ENCODE data around the gene HOXD3.

Gene HOXD3

GRCh38 chr2:176156807-176157498 is at the start of gene HOXD3:
Gene HOXD3 (plus strand): TSS chr2:176157307. CDS start chr2:176169115, 11,808 bp downstream.
- no peak for DNase-seq (ENCODE audit: low spot score)
- no peaks in the 10 kb centered on the region for H3K9me3 Mint-ChIP-seq
- H3K27me3 Mint-ChIP-seq (ENCODE audit: low read depth) = peaks cover 83% of the 10 kb centered on the region
- H3K36me3 Mint-ChIP-seq (ENCODE audit: low read depth) = peaks cover 2% of the 10 kb centered on the region
- peak within 1 kb of the TSS; percentile 76 for H3K27ac Mint-ChIP-seq
- H3K4me3 Mint-ChIP-seq = no peak within 1 kb of the TSS
- H3K4me1 Mint-ChIP-seq (ENCODE audit: low read depth) = no peaks in the 10 kb centered on the region

GRCh38 chr2:176107731-176108181 is 49.4 kb upstream of the HOXD3 start:
- H3K27me3 Mint-ChIP-seq (ENCODE audit: low read depth) = peaks cover 83% of the 10 kb centered on the region
- H3K27ac Mint-ChIP-seq = no peak overlapping the region
- no peak overlapping the region for H3K4me3 Mint-ChIP-seq

GRCh38 chr2:176109192-176109901 is 47.8 kb upstream of the HOXD3 start:
- Mint-ChIP-seq H3K27ac (peak overlapping the region; percentile 65), H3K36me3 (ENCODE audit: low read depth) (peaks cover 3% of the 10 kb centered on the region), H3K4me3 (no peak overlapping the region), H3K27me3 (ENCODE audit: low read depth) (peaks cover 83% of the 10 kb centered on the region), H3K4me1 (ENCODE audit: low read depth) (peaks cover 5% of the 10 kb centered on the region), H3K9me3 (peaks cover 4% of the 10 kb centered on the region)
- DNase-seq (ENCODE audit: low spot score) = no peak

More at GRCh38 chr2:176107731-176108181, 49.4 kb upstream of the HOXD3 start:
- Mint-ChIP-seq H3K9me3 (peaks cover 4% of the 10 kb centered on the region), H3K4me1 (ENCODE audit: low read depth) (peaks cover 5% of the 10 kb centered on the region), H3K36me3 (ENCODE audit: low read depth) (peaks cover 3% of the 10 kb centered on the region)
- DNase-seq (ENCODE audit: low spot score) = no peak

- peaks cover 4% of the 10 kb centered on the region for H3K9me3 Mint-ChIP-seq
- H3K4me3 Mint-ChIP-seq = no peak overlapping the region
Observed at GRCh38 chr2:176109946-176110345, 47.2 kb upstream of the HOXD3 start.

GRCh38 chr2:176110415-176111308 is 46.4 kb upstream of the HOXD3 start:
- DNase-seq (ENCODE audit: low spot score) = no peak
- Mint-ChIP-seq H3K4me1 (ENCODE audit: low read depth) (peaks cover 5% of the 10 kb centered on the region), H3K36me3 (ENCODE audit: low read depth) (peaks cover 3% of the 10 kb centered on the region), H3K9me3 (peaks cover 4% of the 10 kb centered on the region), H3K27ac (no peak overlapping the region), H3K4me3 (no peak overlapping the region), H3K27me3 (ENCODE audit: low read depth) (peaks cover 81% of the 10 kb centered on the region)

More at GRCh38 chr2:176109946-176110345, 47.2 kb upstream of the HOXD3 start:
- DNase-seq (ENCODE audit: low spot score) = no peak
- peaks cover 83% of the 10 kb centered on the region for H3K27me3 Mint-ChIP-seq (ENCODE audit: low read depth)
- peaks cover 3% of the 10 kb centered on the region for H3K36me3 Mint-ChIP-seq (ENCODE audit: low read depth)
- peaks cover 5% of the 10 kb centered on the region for H3K4me1 Mint-ChIP-seq (ENCODE audit: low read depth)
- no peak overlapping the region for H3K27ac Mint-ChIP-seq

GRCh38 chr2:176111309-176111663 is 45.8 kb upstream of the HOXD3 start:
- Mint-ChIP-seq H3K9me3 (peaks cover 4% of the 10 kb centered on the region), H3K27me3 (ENCODE audit: low read depth) (peaks cover 80% of the 10 kb centered on the region), H3K4me3 (no peak overlapping the region), H3K36me3 (ENCODE audit: low read depth) (peaks cover 1% of the 10 kb centered on the region), H3K4me1 (ENCODE audit: low read depth) (peaks cover 2% of the 10 kb centered on the region), H3K27ac (no peak overlapping the region)
- peak; percentile 23 for DNase-seq (ENCODE audit: low spot score)

GRCh38 chr2:176111846-176112374 is 45.2 kb upstream of the HOXD3 start:
- H3K4me3 Mint-ChIP-seq = no peak overlapping the region

GRCh38 chr2:176112375-176113302 is 44.5 kb upstream of the HOXD3 start:
- Mint-ChIP-seq H3K27me3 (ENCODE audit: low read depth) (peaks cover 85% of the 10 kb centered on the region), H3K36me3 (ENCODE audit: low read depth) (peaks cover 3% of the 10 kb centered on the region), H3K9me3 (peaks cover 4% of the 10 kb centered on the region), H3K27ac (no peak overlapping the region), H3K4me1 (ENCODE audit: low read depth) (peaks cover 1% of the 10 kb centered on the region), H3K4me3 (no peak overlapping the region)
- DNase-seq (ENCODE audit: low spot score) = no peak

More at GRCh38 chr2:176111846-176112374, 45.2 kb upstream of the HOXD3 start:
- no peak overlapping the region for H3K27ac Mint-ChIP-seq
- no peak for DNase-seq (ENCODE audit: low spot score)
- H3K27me3 Mint-ChIP-seq (ENCODE audit: low read depth) = peaks cover 84% of the 10 kb centered on the region
- H3K4me1 Mint-ChIP-seq (ENCODE audit: low read depth) = peaks cover 1% of the 10 kb centered on the region
- H3K9me3 Mint-ChIP-seq = peaks cover 4% of the 10 kb centered on the region
- peaks cover 3% of the 10 kb centered on the region for H3K36me3 Mint-ChIP-seq (ENCODE audit: low read depth)

- Mint-ChIP-seq H3K9me3 (peaks cover 2% of the 10 kb centered on the region), H3K36me3 (ENCODE audit: low read depth) (peaks cover 3% of the 10 kb centered on the region), H3K4me3 (no peak overlapping the region), H3K27me3 (ENCODE audit: low read depth) (peaks cover 92% of the 10 kb centered on the region), H3K27ac (no peak overlapping the region), H3K4me1 (ENCODE audit: low read depth) (peaks cover 4% of the 10 kb centered on the region)
- DNase-seq (ENCODE audit: low spot score) = no peak
Observed at GRCh38 chr2:176114120-176114929, 42.8 kb upstream of the HOXD3 start.

- H3K4me3 Mint-ChIP-seq = no peak overlapping the region
Observed at GRCh38 chr2:176114930-176115625, 42.0 kb upstream of the HOXD3 start.

GRCh38 chr2:176115883-176116813 is 41.0 kb upstream of the HOXD3 start, which contains the start of gene HOXD10:
Gene HOXD10 (plus strand): TSS chr2:176116778. CDS start chr2:176116834, 56 bp downstream.
- Mint-ChIP-seq H3K9me3 (no peaks in the 10 kb centered on the region), H3K36me3 (ENCODE audit: low read depth) (peaks cover 3% of the 10 kb centered on the region), H3K27me3 (ENCODE audit: low read depth) (peaks cover 93% of the 10 kb centered on the region), H3K4me3 (no peak within 1 kb of the TSS), H3K4me1 (ENCODE audit: low read depth) (peaks cover 3% of the 10 kb centered on the region), H3K27ac (peak within 1 kb of the TSS; percentile 21)
- no peak for DNase-seq (ENCODE audit: low spot score)

More at GRCh38 chr2:176114930-176115625, 42.0 kb upstream of the HOXD3 start:
- no peak for DNase-seq (ENCODE audit: low spot score)
- peaks cover 3% of the 10 kb centered on the region for H3K36me3 Mint-ChIP-seq (ENCODE audit: low read depth)
- no peaks in the 10 kb centered on the region for H3K9me3 Mint-ChIP-seq
- H3K27me3 Mint-ChIP-seq (ENCODE audit: low read depth) = peaks cover 92% of the 10 kb centered on the region
- no peak overlapping the region for H3K27ac Mint-ChIP-seq
- peaks cover 3% of the 10 kb centered on the region for H3K4me1 Mint-ChIP-seq (ENCODE audit: low read depth)

All from T-helper 2 cell treated with Interferon-gamma antibody and Interleukin-4, amounts not matched to agents 5 μg/mL and 100 μg/mL, for 36 hours (primary cell).